Stimulated activated effector memory CD8-positive, alpha-beta T cell treated with anti-CD3 and anti-CD28 coated beads, Interleukin-12 subunit alpha, Interleukin-12 subunit beta, amount 100 ng/mL, for 72 hours (primary cell): ENCODE measurements around the gene CCDC136.

Source experiments
- ATAC-seq: fragments of 150-1000 bp; cut with Tn5 transposase; 2 replicates; pipeline ENCODE4 v1.10.0; 2021
- DNase-seq, 2 donors: peaks; one replicate each; pipeline ENCODE4 v3.0.0; 2021 to 2022; ENCODE audit warnings: low spot score in 2 of 2
- H3K27ac Mint-ChIP-seq: one replicate; pipeline ENCODE4 v1.8.0; 2022; ENCODE audit warnings: mild to moderate bottlenecking, mixed read lengths
- H3K36me3 Mint-ChIP-seq: one replicate; pipeline ENCODE4 v1.8.0; 2022; ENCODE audit warnings: mild to moderate bottlenecking, mixed read lengths
- H3K4me1 Mint-ChIP-seq: one replicate; pipeline ENCODE4 v1.8.0; 2022; ENCODE audit warnings: mixed read lengths
- H3K4me3 Mint-ChIP-seq: one replicate; pipeline ENCODE4 v1.8.0; 2022; ENCODE audit warnings: mild to moderate bottlenecking, mixed read lengths
- H3K9me3 Mint-ChIP-seq: one replicate; pipeline ENCODE4 v1.8.0; 2022; ENCODE audit warnings: mixed read lengths

CCDC136 gene

GRCh38 chr7:128852537-128853254 lies 60.9 kb downstream of the CCDC136 start:
- Mint-ChIP-seq H3K36me3 (no peaks in the 10 kb centered on the region), H3K4me3 (no peak overlapping the region), H3K27ac (no peak overlapping the region), H3K4me1 (no peaks in the 10 kb centered on the region), H3K9me3 (no peaks in the 10 kb centered on the region)
- ATAC-seq (no peak), DNase-seq (no peak)

GRCh38 chr7:128853799-128854198 lies 62.0 kb downstream of the CCDC136 start:
- no peaks in the 10 kb centered on the region for H3K9me3 Mint-ChIP-seq
- H3K4me1 Mint-ChIP-seq: no peaks in the 10 kb centered on the region
- H3K36me3 Mint-ChIP-seq: no peaks in the 10 kb centered on the region
- ATAC-seq (no peak), DNase-seq (no peak)
- H3K4me3 Mint-ChIP-seq: no peak overlapping the region
- no peak overlapping the region for H3K27ac Mint-ChIP-seq

- no peak overlapping the region for H3K27ac Mint-ChIP-seq
- no peak for ATAC-seq
- H3K4me3 Mint-ChIP-seq: no peak overlapping the region
- no peak for DNase-seq
- H3K4me1 Mint-ChIP-seq: peaks cover under 1% of the 10 kb centered on the region
- no peaks in the 10 kb centered on the region for H3K9me3 Mint-ChIP-seq
- H3K36me3 Mint-ChIP-seq: no peaks in the 10 kb centered on the region
Observed at GRCh38 chr7:128854396-128854795, 62.6 kb downstream of the CCDC136 start.

GRCh38 chr7:128855559-128855958 lies 63.8 kb downstream of the CCDC136 start:
- Mint-ChIP-seq H3K4me1 (peaks cover 9% of the 10 kb centered on the region), H3K9me3 (no peaks in the 10 kb centered on the region), H3K4me3 (no peak overlapping the region), H3K27ac (no peak overlapping the region), H3K36me3 (no peaks in the 10 kb centered on the region)
- DNase-seq (no peak), ATAC-seq (no peak)

- no peak for ATAC-seq
- Mint-ChIP-seq H3K4me1 (peaks cover 9% of the 10 kb centered on the region), H3K27ac (no peak overlapping the region), H3K36me3 (no peaks in the 10 kb centered on the region), H3K4me3 (no peak overlapping the region), H3K9me3 (no peaks in the 10 kb centered on the region)
- no peak for DNase-seq
Observed at GRCh38 chr7:128856001-128856718, 64.4 kb downstream of the CCDC136 start.

- ATAC-seq (no peak), DNase-seq (no peak)
- H3K4me3 Mint-ChIP-seq: no peak overlapping the region
- H3K36me3 Mint-ChIP-seq: peaks cover 11% of the 10 kb centered on the region
- H3K9me3 Mint-ChIP-seq: no peaks in the 10 kb centered on the region
- H3K27ac Mint-ChIP-seq: no peak overlapping the region
- H3K4me1 Mint-ChIP-seq: peaks cover 23% of the 10 kb centered on the region
Observed at GRCh38 chr7:128858380-128859231, 66.8 kb downstream of the CCDC136 start.

GRCh38 chr7:128859232-128860157 lies 67.7 kb downstream of the CCDC136 start:
- DNase-seq (no peak), ATAC-seq (no peak)
- Mint-ChIP-seq H3K27ac (peak overlapping the region; percentile 3), H3K4me1 (peaks cover 26% of the 10 kb centered on the region), H3K36me3 (peaks cover 15% of the 10 kb centered on the region), H3K9me3 (no peaks in the 10 kb centered on the region), H3K4me3 (no peak overlapping the region)

- ATAC-seq: no peak
- no peak for DNase-seq
- H3K9me3 Mint-ChIP-seq: no peaks in the 10 kb centered on the region
- peak overlapping the region; percentile 3 for H3K27ac Mint-ChIP-seq
- H3K4me3 Mint-ChIP-seq: no peak overlapping the region
- peaks cover 22% of the 10 kb centered on the region for H3K36me3 Mint-ChIP-seq
- H3K4me1 Mint-ChIP-seq: peaks cover 34% of the 10 kb centered on the region
Observed at GRCh38 chr7:128860158-128861073, 68.6 kb downstream of the CCDC136 start.

- H3K4me1 Mint-ChIP-seq: peaks cover 40% of the 10 kb centered on the region
- H3K27ac Mint-ChIP-seq: peak overlapping the region; percentile 94
- H3K36me3 Mint-ChIP-seq: peaks cover 30% of the 10 kb centered on the region
- DNase-seq: no peak
- no peaks in the 10 kb centered on the region for H3K9me3 Mint-ChIP-seq
- H3K4me3 Mint-ChIP-seq: peak overlapping the region; percentile 90
- ATAC-seq: no peak
Observed at GRCh38 chr7:128861957-128862570, 70.3 kb downstream of the CCDC136 start.

- DNase-seq (peak; percentile 99 to 100), ATAC-seq (peak; percentile 92)
- Mint-ChIP-seq H3K4me1 (peaks cover 40% of the 10 kb centered on the region), H3K27ac (peak within 1 kb of the TSS; percentile 94), H3K36me3 (peaks cover 30% of the 10 kb centered on the region), H3K9me3 (no peaks in the 10 kb centered on the region), H3K4me3 (peak within 1 kb of the TSS; percentile 90)
Observed at GRCh38 chr7:128862571-128863432, 71.0 kb downstream of the CCDC136 start, which contains the start of gene ATP6V1F. TSS of gene ATP6V1F (plus strand) at chr7:128862856. CDS start at chr7:128862905, 49 bp downstream.

- peaks cover 40% of the 10 kb centered on the region for H3K4me1 Mint-ChIP-seq
- H3K9me3 Mint-ChIP-seq: no peaks in the 10 kb centered on the region
- H3K4me3 Mint-ChIP-seq: peak overlapping the region; percentile 90
- peak; percentile 62 for ATAC-seq
- peaks cover 30% of the 10 kb centered on the region for H3K36me3 Mint-ChIP-seq
- peak; percentile 27 to 69 for DNase-seq
- peak overlapping the region; percentile 94 for H3K27ac Mint-ChIP-seq
Observed at GRCh38 chr7:128863433-128863989, 71.7 kb downstream of the CCDC136 start.

- H3K4me3 Mint-ChIP-seq: no peak overlapping the region
- no peak for ATAC-seq
Observed at GRCh38 chr7:128865303-128865702, 73.5 kb downstream of the CCDC136 start.

More at GRCh38 chr7:128865303-128865702, 73.5 kb downstream of the CCDC136 start:
- DNase-seq: no peak
- Mint-ChIP-seq H3K4me1 (peaks cover 34% of the 10 kb centered on the region), H3K9me3 (no peaks in the 10 kb centered on the region), H3K27ac (peak overlapping the region; percentile 56), H3K36me3 (peaks cover 30% of the 10 kb centered on the region)
